HepG2 (cell line): Measurements from ENCODE around the gene UEVLD. TPM values are rescaled to one million over a fixed set of nuclear protein-coding genes. Genes with fewer than 3 reads are reported as not detected.

Experiments
- CBX1 ChIP-seq: IDR thresholded peaks from one replicate; pipeline ENCODE4 v1.6.1; 2016; ENCODE audit warnings: antibody characterized with exemption, low read depth
- ELF1 ChIP-seq: sonication (generic); formaldehyde crosslinking; IDR thresholded peaks from 2 replicates; pipeline ENCODE4 v1.4.0; 2020; ENCODE audit warnings: missing genetic modification reagents
- FOXA1 ChIP-seq, 2 experiments: fragments of 450-650 bp in 1 of 2; sonication (generic) in 1 of 2; formaldehyde crosslinking in 1 of 2; IDR thresholded peaks; 2 replicates each; pipeline versions ENCODE4 v1.4.0 to v1.6.1; 2016 to 2020; ENCODE audit warnings: missing genetic modification reagents in 1 of 2
- HES4 ChIP-seq: sonication (generic); formaldehyde crosslinking; IDR thresholded peaks from 2 replicates; pipeline ENCODE4 v1.9.0; 2021; ENCODE audit warnings: mild to moderate bottlenecking, missing genetic modification reagents, borderline replicate concordance
- NCOA5 ChIP-seq: sonication (generic); formaldehyde crosslinking; IDR thresholded peaks from 2 replicates; pipeline ENCODE4 v1.4.0; 2020; ENCODE audit warnings: missing genetic modification reagents
- NFE2 ChIP-seq: sonication (generic); formaldehyde crosslinking; IDR thresholded peaks from 2 replicates; pipeline ENCODE4 v1.4.0; 2020; ENCODE audit warnings: missing genetic modification reagents
- NKX3-1 ChIP-seq: sonication (generic); formaldehyde crosslinking; IDR thresholded peaks from 2 replicates; pipeline ENCODE4 v1.5.0; 2020; ENCODE audit warnings: missing genetic modification reagents
- NR2C2 ChIP-seq: sonication (generic); formaldehyde crosslinking; IDR thresholded peaks from 2 replicates; pipeline ENCODE4 v1.4.0; 2020; ENCODE audit warnings: missing genetic modification reagents, mild to moderate bottlenecking, moderate library complexity, borderline replicate concordance
- SRF ChIP-seq: IDR thresholded peaks from 2 replicates; pipeline ENCODE4 v1.6.1; 2011; ENCODE audit warnings: mild to moderate bottlenecking, low read depth, low read length, moderate library complexity
- ZBTB38 ChIP-seq: sonication (generic); formaldehyde crosslinking; IDR thresholded peaks from 2 replicates; pipeline ENCODE4 v1.5.1; 2020; ENCODE audit warnings: mild to moderate bottlenecking, missing genetic modification reagents
- ZBTB7A ChIP-seq: sonication (generic); formaldehyde crosslinking; IDR thresholded peaks from 2 replicates; pipeline ENCODE4 v1.8.0; 2022; ENCODE audit warnings: mild to moderate bottlenecking, missing genetic modification reagents
- ZC3H4 ChIP-seq: sonication (generic); formaldehyde crosslinking; IDR thresholded peaks from 2 replicates; pipeline ENCODE4 v1.4.0; 2020; ENCODE audit warnings: missing genetic modification reagents, borderline replicate concordance
- ZNF431 ChIP-seq: sonication (generic); formaldehyde crosslinking; IDR thresholded peaks from 2 replicates; pipeline ENCODE4 v1.9.0; 2022; ENCODE audit warnings: missing genetic modification reagents, low read depth, mild to moderate bottlenecking, borderline replicate concordance
- ZNF670 ChIP-seq: sonication (generic); formaldehyde crosslinking; IDR thresholded peaks from 2 replicates; pipeline ENCODE4 v1.8.0; 2022; ENCODE audit warnings: mild to moderate bottlenecking, missing genetic modification reagents, borderline replicate concordance
- polyA plus RNA-seq, 8 experiments: library from polyadenylated mRNA; depleted of rRNA in 3 of 8; stranded (reverse) in 7 of 8; unstranded in 1 of 8; fragments of >200 nt; fragmentation: Illumina TruSeq in 4 of 8; extraction: Trizol in 4 of 8; gene quantifications; 2 replicates each; pipeline versions ENCODE4 v1.2.1 to v1.2.3, GENCODE V29; 2011 to 2016; ENCODE audit warnings: low read depth in 4 of 8, missing spikeins in 1 of 8, mixed read lengths in 1 of 8; ENCODE audit not compliant: insufficient read depth in 1 of 8
- total RNA-seq, 5 experiments: library from RNA; depleted of rRNA; stranded (reverse); fragments of >200 nt; fragmentation: Illumina TruSeq; extraction: Trizol; gene quantifications; 2 replicates each; pipeline ENCODE4 v1.2.3, GENCODE V29; 2016; ENCODE audit warnings: low read depth in 1 of 5
- TF ChIP-seq, protein P1 (sequence below): sonication (generic); formaldehyde crosslinking; IDR thresholded peaks from 2 replicates; pipeline ENCODE4 v1.4.0; 2020; ENCODE audit warnings: missing genetic modification reagents
- TF ChIP-seq, protein P2 (sequence below): IDR thresholded peaks from 2 replicates; pipeline ENCODE4 v1.6.1; 2016; ENCODE audit warnings: control low read depth
- TF ChIP-seq, protein P3 (sequence below): sonication (generic); formaldehyde crosslinking; IDR thresholded peaks from 2 replicates; pipeline ENCODE4 v1.4.0; 2020; ENCODE audit warnings: low read depth, missing genetic modification reagents
- TF ChIP-seq, protein P4 (sequence below): sonication (generic); formaldehyde crosslinking; IDR thresholded peaks from 2 replicates; pipeline ENCODE4 v1.4.0; 2020; ENCODE audit warnings: mild to moderate bottlenecking, low read depth, missing genetic modification reagents
- TF ChIP-seq, protein P5 (sequence below): sonication (generic); formaldehyde crosslinking; IDR thresholded peaks from 2 replicates; pipeline ENCODE4 v1.5.0; 2020; ENCODE audit warnings: mild to moderate bottlenecking, missing genetic modification reagents
- TF ChIP-seq, protein P6 (sequence below): sonication (generic); formaldehyde crosslinking; IDR thresholded peaks from 2 replicates; pipeline ENCODE4 v1.4.0; 2020; ENCODE audit warnings: mild to moderate bottlenecking, missing genetic modification reagents

UEVLD gene
- total and polyA plus RNA-seq, 2 of the 13 experiments (the other 11 are each of a cell fraction or from before 2014, with no cell fraction given): 5.7 to 13.7 TPM

DNA sequence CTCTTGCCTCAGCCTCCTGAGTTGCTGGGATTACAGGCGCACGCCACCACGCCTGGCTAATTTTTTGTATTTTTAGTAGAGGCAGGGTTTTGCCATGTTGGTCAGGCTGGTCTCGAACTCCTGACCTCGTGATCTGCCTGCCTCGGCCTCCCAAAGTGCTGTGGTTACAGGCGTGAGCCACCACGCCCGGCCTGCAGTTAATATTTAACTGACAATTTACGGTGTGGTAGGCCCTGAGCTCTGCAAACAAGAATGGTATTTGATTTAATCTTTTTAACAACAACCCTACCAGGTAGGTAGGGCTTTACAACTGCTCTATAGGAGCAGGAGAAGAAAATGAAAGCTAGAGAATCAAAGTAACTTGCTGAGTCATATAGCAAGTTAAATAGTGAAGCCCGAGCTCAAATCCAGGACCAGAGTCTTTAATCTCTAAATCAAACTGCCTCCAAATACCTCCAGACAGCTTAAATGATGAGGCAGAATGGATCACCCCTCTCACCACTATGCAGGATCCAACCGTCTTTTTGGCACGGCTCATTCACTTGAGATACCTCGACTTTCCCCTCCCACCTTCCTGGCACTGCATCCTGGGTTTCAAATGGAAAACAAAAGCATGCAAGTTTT lies 9.4 kb downstream of the UEVLD start (continued):
- no peak for TF ChIP-seq NR2C2 (CRISPR knock-in tag)
- TF ChIP-seq ELF1: no peak
- peak; percentile 70; the same call in 1 of the 2 replicates for TF ChIP-seq NFE2 (CRISPR knock-in tag)
- TF ChIP-seq, protein P1, sequence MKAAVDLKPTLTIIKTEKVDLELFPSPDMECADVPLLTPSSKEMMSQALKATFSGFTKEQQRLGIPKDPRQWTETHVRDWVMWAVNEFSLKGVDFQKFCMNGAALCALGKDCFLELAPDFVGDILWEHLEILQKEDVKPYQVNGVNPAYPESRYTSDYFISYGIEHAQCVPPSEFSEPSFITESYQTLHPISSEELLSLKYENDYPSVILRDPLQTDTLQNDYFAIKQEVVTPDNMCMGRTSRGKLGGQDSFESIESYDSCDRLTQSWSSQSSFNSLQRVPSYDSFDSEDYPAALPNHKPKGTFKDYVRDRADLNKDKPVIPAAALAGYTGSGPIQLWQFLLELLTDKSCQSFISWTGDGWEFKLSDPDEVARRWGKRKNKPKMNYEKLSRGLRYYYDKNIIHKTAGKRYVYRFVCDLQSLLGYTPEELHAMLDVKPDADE (CRISPR knock-in tag): no peak
- TF ChIP-seq, protein P2, sequence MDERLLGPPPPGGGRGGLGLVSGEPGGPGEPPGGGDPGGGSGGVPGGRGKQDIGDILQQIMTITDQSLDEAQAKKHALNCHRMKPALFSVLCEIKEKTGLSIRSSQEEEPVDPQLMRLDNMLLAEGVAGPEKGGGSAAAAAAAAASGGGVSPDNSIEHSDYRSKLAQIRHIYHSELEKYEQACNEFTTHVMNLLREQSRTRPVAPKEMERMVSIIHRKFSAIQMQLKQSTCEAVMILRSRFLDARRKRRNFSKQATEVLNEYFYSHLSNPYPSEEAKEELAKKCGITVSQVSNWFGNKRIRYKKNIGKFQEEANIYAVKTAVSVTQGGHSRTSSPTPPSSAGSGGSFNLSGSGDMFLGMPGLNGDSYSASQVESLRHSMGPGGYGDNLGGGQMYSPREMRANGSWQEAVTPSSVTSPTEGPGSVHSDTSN: no peak
- no peak for TF ChIP-seq NKX3-1 (CRISPR knock-in tag)
- TF ChIP-seq ZBTB7A (CRISPR knock-in tag): no peak
- TF ChIP-seq, protein P3, sequence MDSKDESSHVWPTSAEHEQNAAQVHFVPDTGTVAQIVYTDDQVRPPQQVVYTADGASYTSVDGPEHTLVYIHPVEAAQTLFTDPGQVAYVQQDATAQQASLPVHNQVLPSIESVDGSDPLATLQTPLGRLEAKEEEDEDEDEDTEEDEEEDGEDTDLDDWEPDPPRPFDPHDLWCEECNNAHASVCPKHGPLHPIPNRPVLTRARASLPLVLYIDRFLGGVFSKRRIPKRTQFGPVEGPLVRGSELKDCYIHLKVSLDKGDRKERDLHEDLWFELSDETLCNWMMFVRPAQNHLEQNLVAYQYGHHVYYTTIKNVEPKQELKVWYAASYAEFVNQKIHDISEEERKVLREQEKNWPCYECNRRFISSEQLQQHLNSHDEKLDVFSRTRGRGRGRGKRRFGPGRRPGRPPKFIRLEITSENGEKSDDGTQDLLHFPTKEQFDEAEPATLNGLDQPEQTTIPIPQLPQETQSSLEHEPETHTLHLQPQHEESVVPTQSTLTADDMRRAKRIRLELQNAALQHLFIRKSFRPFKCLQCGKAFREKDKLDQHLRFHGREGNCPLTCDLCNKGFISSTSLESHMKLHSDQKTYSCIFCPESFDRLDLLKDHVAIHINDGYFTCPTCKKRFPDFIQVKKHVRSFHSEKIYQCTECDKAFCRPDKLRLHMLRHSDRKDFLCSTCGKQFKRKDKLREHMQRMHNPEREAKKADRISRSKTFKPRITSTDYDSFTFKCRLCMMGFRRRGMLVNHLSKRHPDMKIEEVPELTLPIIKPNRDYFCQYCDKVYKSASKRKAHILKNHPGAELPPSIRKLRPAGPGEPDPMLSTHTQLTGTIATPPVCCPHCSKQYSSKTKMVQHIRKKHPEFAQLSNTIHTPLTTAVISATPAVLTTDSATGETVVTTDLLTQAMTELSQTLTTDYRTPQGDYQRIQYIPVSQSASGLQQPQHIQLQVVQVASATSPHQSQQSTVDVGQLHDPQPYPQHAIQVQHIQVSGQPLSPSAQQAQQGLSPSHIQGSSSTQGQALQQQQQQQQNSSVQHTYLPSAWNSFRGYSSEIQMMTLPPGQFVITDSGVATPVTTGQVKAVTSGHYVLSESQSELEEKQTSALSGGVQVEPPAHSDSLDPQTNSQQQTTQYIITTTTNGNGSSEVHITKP (CRISPR knock-in tag): peak; percentile 78; the same call in 1 of the 2 replicates
- TF ChIP-seq CBX1: peak; percentile 81
- TF ChIP-seq FOXA1 (IDR thresholded peaks at IDR 0.05): no peak
- TF ChIP-seq FOXA1 (CRISPR knock-in tag; IDR thresholded peaks at IDR 0.05): peak; percentile 71
- TF ChIP-seq, protein P4, sequence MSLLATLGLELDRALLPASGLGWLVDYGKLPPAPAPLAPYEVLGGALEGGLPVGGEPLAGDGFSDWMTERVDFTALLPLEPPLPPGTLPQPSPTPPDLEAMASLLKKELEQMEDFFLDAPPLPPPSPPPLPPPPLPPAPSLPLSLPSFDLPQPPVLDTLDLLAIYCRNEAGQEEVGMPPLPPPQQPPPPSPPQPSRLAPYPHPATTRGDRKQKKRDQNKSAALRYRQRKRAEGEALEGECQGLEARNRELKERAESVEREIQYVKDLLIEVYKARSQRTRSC: no peak
- no peak for TF ChIP-seq HES4 (CRISPR knock-in tag)
- TF ChIP-seq SRF: no peak
- no peak for TF ChIP-seq NCOA5 (CRISPR knock-in tag)
- TF ChIP-seq ZNF670: no peak
- TF ChIP-seq, protein P5, sequence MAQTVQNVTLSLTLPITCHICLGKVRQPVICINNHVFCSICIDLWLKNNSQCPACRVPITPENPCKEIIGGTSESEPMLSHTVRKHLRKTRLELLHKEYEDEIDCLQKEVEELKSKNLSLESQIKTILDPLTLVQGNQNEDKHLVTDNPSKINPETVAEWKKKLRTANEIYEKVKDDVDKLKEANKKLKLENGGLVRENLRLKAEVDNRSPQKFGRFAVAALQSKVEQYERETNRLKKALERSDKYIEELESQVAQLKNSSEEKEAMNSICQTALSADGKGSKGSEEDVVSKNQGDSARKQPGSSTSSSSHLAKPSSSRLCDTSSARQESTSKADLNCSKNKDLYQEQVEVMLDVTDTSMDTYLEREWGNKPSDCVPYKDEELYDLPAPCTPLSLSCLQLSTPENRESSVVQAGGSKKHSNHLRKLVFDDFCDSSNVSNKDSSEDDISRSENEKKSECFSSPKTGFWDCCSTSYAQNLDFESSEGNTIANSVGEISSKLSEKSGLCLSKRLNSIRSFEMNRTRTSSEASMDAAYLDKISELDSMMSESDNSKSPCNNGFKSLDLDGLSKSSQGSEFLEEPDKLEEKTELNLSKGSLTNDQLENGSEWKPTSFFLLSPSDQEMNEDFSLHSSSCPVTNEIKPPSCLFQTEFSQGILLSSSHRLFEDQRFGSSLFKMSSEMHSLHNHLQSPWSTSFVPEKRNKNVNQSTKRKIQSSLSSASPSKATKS (CRISPR knock-in tag): no peak
- no peak for TF ChIP-seq ZBTB38 (CRISPR knock-in tag)
- TF ChIP-seq ZC3H4: no peak
- TF ChIP-seq, protein P6, sequence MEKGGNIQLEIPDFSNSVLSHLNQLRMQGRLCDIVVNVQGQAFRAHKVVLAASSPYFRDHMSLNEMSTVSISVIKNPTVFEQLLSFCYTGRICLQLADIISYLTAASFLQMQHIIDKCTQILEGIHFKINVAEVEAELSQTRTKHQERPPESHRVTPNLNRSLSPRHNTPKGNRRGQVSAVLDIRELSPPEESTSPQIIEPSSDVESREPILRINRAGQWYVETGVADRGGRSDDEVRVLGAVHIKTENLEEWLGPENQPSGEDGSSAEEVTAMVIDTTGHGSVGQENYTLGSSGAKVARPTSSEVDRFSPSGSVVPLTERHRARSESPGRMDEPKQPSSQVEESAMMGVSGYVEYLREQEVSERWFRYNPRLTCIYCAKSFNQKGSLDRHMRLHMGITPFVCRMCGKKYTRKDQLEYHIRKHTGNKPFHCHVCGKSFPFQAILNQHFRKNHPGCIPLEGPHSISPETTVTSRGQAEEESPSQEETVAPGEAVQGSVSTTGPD (CRISPR knock-in tag): no peak
- no peak for TF ChIP-seq ZNF431 (CRISPR knock-in tag)
